ENCODE measurements around the gene LRRC73.
"Not testable (repeated sequence)": the region's sequence is repeated elsewhere in the genome, so short reads cannot be mapped to it uniquely, and the experiment has no call there.

Gene LRRC73

DNA sequence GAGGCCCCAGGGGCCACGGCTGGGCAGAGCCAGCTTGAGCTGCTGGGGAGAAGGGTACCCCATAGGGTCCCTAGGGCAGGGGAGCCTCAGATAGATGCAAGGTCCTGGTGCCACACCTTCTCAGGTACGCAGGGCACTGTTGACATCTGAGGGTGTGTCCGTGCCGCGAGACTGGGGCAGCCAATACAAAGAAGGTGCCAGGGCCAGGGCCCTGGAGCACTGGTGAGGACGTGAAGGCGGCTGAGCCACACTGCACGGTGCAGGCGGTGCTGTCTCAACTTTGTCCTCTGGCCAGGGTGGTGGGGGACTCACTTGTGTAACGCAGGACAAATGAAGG is 649 bp upstream of the LRRC73 start:
- no peak for DNase-seq

- no peak for DNase-seq
These were observed 783 bp downstream of the LRRC73 start for GRCh38 chr6:43509142-43509983.

- DNase-seq, result no peak
These were observed 1.5 kb downstream of the LRRC73 start for GRCh38 chr6:43508481-43509141.

DNA sequence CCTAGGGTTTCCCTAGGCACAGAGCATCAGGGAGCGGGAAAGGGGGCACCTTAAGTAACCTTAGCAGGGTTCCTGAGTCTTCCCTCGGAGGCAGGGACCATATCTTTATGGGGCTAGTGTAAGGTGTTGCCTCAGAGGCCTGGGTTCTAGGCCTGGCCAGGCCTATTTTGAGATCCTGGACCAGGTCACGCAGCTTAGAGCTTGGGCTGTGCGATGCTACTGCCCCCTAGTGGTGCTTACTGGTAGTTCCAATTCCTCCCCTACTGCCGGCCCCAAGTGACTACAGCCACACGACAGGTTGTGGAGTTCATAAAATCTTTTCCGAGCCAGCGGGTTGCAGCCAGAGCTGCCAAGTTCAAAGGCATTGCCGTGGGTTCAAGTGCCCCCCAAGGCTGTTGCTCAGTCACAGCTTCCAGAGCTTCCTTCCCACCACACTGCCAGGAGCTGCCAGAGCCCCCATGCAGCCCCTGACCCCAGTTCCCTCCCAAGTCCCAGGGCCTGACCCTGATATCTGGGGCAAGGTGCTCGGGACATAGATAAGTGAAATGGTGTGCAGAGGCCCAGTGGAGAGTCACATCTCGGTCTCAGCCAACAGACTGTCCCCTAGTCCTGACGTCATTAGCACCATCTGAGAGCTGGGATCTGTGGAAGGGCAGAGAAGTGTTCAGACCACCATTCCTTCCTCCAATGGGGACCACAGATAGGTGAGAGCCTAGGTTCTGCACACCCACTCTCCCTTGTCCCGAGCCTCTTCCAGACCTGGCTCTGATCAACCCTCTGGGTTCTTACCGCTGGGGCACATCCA is 3.3 kb downstream of the LRRC73 start:
- DNase-seq, result peak; percentile 68

- DNase-seq, result no peak
These were observed 4.0 kb downstream of the LRRC73 start for GRCh38 chr6:43506171-43506570.

DNA sequence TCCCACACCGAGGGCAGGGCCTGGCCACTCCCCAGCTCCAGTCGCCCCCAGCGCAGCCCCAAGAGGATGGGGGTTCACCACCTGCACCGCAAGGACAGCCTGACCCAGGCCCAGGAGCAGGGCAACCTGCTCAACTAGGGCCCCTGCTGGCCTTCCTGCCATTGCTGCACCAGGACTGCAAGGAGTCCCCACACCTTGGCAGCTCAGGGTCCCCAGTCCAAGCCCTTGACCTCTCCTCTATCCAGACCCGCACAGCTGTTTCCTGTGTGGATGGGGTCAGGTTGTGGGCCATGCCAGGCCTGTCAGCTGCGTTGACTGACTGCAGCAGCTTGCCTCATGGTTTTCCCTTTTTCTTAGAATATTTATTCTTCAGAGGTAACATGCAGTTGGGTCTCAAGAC is 4.4 kb downstream of the LRRC73 start:
- no peak for DNase-seq

DNA sequence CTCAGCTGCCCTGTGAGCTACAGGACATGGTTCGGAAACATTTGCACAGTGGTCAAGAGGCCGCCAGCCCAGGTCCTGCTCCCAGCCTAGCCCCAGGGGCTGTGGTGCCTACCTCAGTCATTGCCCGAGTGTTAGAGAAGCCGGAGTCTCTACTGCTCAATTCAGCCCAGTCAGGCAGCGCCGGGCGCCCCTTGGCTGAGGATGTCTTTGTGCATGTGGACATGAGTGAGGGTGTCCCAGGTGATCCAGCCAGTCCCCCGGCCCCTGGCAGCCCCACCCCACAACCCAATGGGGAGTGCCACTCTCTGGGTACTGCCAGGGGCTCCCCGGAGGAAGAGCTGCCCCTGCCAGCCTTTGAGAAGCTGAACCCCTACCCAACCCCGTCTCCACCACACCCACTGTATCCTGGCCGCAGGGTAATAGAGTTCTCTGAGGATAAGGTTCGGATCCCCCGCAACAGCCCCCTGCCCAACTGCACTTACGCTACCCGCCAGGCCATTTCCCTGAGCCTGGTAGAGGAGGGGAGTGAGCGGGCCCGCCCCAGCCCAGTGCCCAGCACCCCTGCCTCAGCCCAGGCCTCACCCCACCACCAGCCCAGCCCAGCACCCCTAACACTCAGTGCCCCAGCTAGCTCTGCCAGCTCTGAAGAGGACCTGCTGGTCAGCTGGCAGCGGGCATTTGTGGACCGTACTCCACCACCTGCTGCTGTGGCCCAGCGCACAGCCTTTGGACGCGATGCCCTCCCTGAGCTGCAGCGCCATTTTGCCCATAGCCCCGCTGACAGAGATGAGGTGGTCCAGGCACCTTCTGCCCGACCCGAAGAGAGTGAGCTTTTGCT is 5.2 kb downstream of the LRRC73 start:
- no peak for DNase-seq

- DNase-seq, result no peak
These were observed 6.7 kb downstream of the LRRC73 start for GRCh38 chr6:43503443-43503842.

- DNase-seq, result no peak
These were observed 7.5 kb downstream of the LRRC73 start for GRCh38 chr6:43502666-43503065.

DNA sequence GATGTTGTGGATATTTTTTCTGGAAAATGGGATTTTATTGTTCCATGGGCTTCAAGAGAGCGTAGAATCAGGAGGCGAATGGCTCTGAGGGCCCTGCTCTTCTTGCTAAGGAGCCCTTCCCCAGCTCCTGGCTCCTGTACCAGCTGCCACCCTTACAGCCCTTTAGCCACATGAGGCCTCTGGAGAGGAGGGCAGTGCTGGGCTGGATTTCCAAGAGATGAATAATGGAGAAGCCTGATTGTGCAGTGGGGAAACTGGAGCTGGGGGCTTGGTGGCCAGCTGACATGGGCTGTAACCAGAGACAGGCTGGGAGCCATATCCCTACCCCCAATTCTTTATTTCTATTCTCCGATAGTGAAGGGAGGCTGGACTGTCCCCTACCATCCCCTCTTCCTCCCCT is 9.2 kb downstream of the LRRC73 start:
- DNase-seq, result no peak

- no peak for DNase-seq
These were observed 10.9 kb downstream of the LRRC73 start for GRCh38 chr6:43499028-43499815.

DNA sequence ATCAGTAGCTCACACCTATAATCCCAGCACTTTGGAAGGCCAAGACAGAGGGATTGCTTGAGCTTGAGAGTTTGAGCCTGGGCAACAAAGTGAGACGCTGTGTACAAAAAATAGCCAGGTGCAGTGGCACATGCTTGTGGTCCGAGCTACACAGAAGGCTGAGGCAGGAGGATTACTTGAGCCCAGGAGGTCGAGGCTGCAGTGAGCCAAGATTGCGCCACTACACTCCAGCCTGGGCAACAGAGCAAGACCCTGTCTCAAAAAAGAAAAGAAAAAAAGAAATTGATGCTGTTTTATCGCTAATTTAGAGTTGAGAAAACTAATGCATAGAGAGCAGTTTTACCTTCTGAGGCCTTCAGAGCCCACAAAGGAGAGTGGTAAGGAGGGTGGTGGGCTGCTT is 11.9 kb downstream of the LRRC73 start:
- DNase-seq, result not testable (repeated sequence)

- DNase-seq, result no peak
These were observed 12.5 kb downstream of the LRRC73 start for GRCh38 chr6:43497689-43498088.

- DNase-seq, result no peak
These were observed 13.1 kb downstream of the LRRC73 start for GRCh38 chr6:43497129-43497396.

DNA sequence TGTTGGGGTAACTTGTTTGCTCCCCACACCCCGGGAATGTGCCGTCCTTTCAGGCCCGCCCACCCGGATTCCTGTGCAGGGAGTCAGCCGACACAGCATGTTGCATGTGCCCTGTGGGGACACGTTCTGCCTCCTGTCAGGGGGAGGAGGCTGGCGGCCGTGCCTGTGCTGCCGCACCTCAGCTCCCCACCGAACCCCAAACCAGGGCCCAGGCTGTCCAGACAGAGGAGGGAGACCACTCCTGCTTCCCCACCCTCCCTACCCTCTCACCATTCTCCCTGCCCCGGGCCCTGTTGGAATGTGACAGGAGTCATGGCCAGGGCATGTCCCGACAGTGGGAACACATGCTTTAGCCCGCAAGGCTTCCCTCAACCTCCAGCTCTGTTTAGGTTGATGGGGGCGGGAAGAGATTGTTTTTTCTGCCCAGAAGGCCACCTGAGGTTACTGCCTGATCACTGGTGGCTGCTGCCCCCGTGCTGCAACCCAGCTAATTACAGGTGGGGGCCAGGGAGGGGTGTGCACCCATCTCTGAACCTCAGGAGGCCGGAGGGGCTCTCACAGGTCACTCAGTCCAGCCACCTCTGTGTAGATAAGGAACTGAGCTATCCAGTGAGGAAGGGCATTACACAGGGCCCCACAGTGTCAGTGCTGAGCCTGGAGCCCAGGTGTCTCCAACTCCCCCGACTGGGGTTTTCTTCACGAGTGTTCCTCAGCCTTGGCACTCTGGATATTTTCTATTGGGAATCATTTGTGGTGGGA is 13.6 kb downstream of the LRRC73 start:
- peak; percentile 52 for DNase-seq

DNA sequence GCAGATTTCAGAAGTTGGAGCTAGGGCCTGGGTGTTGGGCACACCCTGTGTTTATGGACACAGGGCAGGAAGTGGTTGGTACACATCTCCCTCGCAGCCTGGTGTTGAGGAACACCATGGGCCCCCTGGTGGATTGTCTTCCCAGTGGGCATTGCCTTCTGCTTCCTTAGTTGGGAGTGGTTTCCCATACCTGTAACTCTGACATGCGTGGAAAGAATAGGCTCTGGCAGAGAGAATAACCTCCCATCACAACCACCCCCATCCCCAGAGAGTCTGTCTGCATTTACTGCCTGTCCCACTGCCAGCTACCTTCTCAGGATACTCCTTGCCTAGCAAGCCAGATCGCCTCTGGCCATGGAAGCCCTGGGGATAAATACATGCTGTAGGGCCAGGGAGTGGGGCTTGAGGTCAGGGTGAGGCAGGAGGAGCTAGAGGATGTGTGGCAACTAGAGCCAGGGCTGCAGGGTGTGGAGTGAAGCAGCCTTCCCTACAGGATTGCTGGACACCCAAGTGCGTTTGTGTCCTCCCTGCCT is 14.7 kb downstream of the LRRC73 start:
- DNase-seq, result no peak

DNA sequence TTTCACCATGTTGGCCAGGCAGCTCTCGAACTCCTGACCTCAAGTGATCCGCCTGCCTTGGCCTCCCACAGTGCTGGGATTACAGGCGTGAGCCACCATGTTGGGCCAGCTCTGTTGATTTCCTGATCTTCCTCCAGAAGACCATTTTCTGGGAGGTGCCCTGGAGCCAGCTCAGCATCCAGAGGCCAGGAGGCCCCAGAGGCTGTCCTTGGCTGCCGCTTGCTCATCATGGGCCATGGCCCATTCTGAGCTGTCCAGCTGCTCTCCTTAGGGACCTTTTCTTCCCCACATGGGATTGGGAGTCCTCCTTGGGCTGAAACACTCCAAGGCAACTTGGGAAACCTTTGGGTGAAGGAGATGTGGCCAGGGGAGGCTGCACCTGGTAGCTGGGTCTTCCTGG is 15.4 kb downstream of the LRRC73 start:
- no peak for DNase-seq

- DNase-seq, result no peak
These were observed 15.8 kb downstream of the LRRC73 start for GRCh38 chr6:43494321-43494720.

DNA sequence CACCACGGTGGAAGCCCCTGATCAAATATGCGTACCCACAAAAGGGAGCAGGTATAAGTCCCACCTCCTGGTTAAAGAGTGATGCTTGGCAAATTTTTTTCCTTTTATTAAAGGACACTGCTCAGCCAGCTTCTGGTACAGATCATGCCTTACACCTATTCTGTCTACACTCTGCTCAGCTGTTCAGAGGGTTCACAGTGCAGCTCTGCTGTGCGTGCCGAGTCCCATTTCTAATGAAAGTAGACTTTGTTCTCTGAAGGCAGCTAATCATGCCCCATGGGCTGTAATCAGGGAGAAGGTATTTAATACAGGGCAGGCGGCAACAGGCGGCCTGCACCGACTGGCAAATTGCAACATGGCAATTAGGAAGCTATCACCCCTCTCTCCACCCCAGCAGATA is 16.3 kb downstream of the LRRC73 start:
- no peak for DNase-seq

DNA sequence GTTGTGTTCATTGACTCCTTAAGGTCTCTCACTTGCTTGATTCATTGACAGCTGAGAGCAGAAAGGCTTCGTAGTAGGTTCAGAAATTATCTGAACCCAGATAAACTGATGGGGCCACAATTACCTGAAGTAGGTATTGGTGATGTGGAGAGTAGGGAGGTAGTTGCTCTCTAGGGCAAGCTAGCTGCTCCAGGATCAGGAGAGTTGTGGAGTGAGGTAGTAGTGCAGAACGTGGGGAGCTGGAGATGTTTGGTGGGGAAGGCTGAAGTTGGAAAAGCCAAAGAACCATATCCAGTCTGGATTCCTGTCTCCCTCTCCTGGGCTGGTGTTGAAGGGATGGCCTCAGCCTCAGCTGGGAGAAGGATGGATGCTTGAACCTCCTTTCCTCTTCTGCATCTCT is 16.9 kb downstream of the LRRC73 start:
- DNase-seq, result no peak

DNA sequence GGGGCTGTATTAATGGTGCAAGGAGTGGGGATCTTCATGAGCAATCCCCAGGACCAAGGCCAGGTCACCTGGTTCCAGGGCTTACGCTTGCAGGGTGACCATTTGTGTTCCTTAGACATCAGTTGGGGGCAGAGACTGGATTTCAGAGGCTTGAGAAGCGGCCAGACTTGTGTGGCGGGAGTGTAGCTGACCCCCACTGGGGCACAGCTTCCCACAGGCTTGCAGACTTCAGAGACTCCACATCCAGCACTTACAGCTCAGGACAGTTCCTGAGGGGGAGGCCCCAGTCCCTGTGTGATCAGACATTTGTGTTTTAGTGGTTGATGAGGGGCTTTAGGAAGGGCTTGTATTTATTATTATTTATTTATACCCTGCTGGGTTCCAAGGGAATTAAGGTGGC is 17.5 kb downstream of the LRRC73 start:
- DNase-seq, result peak; percentile 12

Data from fibroblast of skin of abdomen (primary cell).